Measurements from ENCODE around the gene SULT1C4.

- TF ChIP-seq POLR2A (IDR thresholded peaks at IDR 0.05): no peak
- TF ChIP-seq CTCF (IDR thresholded peaks at IDR 0.05): no peak
Measured at GRCh38 chr2:108365656-108366055, 12.1 kb upstream of the SULT1C4 start.

Data from uterus (tissue), 2 donors.